ENCODE results near the gene LTO1. TPM values are rescaled to one million over a fixed set of nuclear protein-coding genes. Genes with fewer than 3 reads are reported as not detected.

LTO1 gene
- total RNA-seq, 1 donor from 2014 or later = 52.5 TPM

- Mint-ChIP-seq H3K4me3 (no peak overlapping the region), H3K27ac (no peak overlapping the region), H3K27me3 (no peaks in the 10 kb centered on the region), H3K4me1 (no peaks in the 10 kb centered on the region), H3K9me3 (no peaks in the 10 kb centered on the region), H3K36me3 (ENCODE audit: low read depth) (peaks cover 11% of the 10 kb centered on the region)
- CTCF ChIA-PET = no interaction called here
- POLR2A ChIA-PET = no interaction called here
- TF ChIP-seq, protein P1, sequence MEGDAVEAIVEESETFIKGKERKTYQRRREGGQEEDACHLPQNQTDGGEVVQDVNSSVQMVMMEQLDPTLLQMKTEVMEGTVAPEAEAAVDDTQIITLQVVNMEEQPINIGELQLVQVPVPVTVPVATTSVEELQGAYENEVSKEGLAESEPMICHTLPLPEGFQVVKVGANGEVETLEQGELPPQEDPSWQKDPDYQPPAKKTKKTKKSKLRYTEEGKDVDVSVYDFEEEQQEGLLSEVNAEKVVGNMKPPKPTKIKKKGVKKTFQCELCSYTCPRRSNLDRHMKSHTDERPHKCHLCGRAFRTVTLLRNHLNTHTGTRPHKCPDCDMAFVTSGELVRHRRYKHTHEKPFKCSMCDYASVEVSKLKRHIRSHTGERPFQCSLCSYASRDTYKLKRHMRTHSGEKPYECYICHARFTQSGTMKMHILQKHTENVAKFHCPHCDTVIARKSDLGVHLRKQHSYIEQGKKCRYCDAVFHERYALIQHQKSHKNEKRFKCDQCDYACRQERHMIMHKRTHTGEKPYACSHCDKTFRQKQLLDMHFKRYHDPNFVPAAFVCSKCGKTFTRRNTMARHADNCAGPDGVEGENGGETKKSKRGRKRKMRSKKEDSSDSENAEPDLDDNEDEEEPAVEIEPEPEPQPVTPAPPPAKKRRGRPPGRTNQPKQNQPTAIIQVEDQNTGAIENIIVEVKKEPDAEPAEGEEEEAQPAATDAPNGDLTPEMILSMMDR (IDR thresholded peaks at IDR 0.05) = no peak
- no peak for ATAC-seq (ENCODE audit: low read depth)
- no peak for DNase-seq
- intact Hi-C loops (cut with micrococcal nuclease) = no loop called here
Observed at GRCh38 chr11:69657456-69657910, 17.7 kb downstream of the LTO1 start.

DNA sequence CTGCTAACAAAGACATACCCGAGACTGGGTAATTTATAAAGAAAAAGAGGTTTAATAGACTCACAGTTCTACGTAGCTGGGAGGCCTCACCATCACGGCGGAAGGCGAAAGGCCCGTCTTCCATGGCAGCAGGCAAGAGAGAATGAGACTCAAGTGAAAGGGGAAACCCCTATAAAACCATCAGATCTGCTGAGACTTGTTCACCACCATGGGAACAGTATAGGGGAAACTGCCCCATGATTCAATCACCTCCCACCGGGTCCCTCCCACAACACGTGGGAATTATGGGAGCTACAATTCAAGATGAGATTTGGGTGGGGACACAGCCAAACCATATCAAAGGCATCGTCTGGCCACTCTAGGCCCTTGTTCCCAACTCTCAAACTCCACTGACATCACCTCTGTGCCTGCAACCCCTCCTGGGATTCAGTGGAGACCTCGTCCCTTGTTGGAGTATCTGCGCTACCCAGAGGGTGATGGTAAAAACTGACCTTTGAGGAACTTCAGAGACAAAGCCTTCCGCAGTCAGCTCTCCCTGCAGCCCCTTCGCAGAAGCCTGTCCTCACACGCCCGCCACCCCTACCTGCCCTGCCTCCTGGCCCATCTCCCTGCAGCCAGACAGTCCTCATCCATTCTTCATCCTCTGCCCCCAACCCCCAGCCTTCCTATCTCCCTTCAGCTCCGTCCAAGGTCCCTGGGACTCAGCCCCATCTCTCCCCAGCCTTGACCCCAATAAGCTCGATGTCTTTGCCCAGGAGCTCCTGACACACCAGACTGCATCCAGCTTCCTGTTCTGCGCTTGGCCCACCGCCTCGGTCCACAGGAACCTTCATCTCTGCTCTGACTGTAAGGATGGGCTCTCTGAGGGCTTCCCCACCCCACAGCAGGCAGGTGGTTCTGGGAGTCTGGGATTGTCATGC, 18.4 kb downstream of the LTO1 start:
- H3K27ac Mint-ChIP-seq = no peak overlapping the region
- ATAC-seq (ENCODE audit: low read depth) = no peak
- ChIA-PET CTCF (interaction anchor here (0.7 kb wide), 1 partner anchor 265 kb away, joined by 3 read pairs; no protein-coding TSS in a partner anchor), POLR2A (no interaction called here)
- DNase-seq = no peak
- H3K4me1 Mint-ChIP-seq = no peaks in the 10 kb centered on the region
- peaks cover 15% of the 10 kb centered on the region for H3K36me3 Mint-ChIP-seq (ENCODE audit: low read depth)
- H3K9me3 Mint-ChIP-seq = no peaks in the 10 kb centered on the region
- no peak overlapping the region for H3K4me3 Mint-ChIP-seq
- TF ChIP-seq, protein P1 (IDR thresholded peaks at IDR 0.05) = no peak
- intact Hi-C loops (cut with micrococcal nuclease) = no loop called here
- no peaks in the 10 kb centered on the region for H3K27me3 Mint-ChIP-seq

DNA sequence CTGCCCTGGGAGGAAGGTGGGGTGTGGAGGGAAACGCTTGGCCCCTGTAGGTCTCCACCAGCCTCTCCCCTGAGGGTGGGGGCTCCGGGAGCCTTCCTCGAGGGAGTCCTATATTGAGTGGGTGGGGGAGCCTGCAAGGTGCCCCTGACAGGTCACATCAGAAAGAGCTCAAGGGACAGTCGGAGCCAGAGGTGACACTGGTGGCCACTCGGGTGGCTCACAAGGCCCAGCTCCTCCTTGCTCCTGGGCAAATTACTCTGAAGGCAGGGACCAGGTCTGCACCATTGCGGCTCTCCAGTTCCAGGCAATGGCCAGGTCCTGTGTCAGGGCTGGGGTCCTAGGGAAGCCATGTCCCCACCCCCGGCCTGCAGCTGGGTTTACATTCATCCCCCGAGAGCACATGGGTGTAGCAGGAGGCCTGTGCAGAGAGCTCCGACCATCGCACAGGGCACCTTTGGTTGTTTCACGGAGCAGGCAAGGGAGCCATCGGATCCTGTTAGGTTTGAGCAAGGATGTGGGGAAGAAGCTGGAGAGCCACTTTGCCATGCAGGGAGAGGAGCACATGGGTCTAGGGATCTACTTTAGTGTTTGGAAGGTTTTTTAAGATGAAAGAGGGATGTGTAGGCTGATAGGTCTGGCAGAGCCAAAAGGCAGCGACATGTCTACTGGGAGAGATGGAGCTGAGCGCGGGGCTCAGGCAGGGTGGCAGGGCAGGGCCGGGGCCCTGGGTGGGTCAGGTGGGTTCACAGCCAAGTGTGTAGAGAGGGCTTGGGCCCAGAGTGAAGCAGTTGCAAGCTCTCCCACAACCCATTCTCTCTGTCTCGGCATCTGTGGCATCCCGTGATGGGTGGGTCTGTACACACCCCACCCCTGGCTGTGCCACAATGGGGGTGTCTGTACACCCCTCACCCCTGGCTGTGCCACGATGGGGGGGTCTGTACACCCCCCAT, 19.4 kb downstream of the LTO1 start:
- no peak for ATAC-seq (ENCODE audit: low read depth)
- Mint-ChIP-seq H3K36me3 (ENCODE audit: low read depth) (peaks cover 21% of the 10 kb centered on the region), H3K4me3 (no peak overlapping the region), H3K27me3 (no peaks in the 10 kb centered on the region), H3K27ac (no peak overlapping the region), H3K9me3 (no peaks in the 10 kb centered on the region), H3K4me1 (no peaks in the 10 kb centered on the region)
- intact Hi-C loops (cut with micrococcal nuclease) = no loop called here
- TF ChIP-seq, protein P1 (IDR thresholded peaks at IDR 0.05) = no peak
- DNase-seq = no peak
- ChIA-PET POLR2A (no interaction called here), CTCF (interaction anchor here (0.7 kb wide), 1 partner anchor 264 kb away, joined by 3 read pairs; no protein-coding TSS in a partner anchor)

DNA sequence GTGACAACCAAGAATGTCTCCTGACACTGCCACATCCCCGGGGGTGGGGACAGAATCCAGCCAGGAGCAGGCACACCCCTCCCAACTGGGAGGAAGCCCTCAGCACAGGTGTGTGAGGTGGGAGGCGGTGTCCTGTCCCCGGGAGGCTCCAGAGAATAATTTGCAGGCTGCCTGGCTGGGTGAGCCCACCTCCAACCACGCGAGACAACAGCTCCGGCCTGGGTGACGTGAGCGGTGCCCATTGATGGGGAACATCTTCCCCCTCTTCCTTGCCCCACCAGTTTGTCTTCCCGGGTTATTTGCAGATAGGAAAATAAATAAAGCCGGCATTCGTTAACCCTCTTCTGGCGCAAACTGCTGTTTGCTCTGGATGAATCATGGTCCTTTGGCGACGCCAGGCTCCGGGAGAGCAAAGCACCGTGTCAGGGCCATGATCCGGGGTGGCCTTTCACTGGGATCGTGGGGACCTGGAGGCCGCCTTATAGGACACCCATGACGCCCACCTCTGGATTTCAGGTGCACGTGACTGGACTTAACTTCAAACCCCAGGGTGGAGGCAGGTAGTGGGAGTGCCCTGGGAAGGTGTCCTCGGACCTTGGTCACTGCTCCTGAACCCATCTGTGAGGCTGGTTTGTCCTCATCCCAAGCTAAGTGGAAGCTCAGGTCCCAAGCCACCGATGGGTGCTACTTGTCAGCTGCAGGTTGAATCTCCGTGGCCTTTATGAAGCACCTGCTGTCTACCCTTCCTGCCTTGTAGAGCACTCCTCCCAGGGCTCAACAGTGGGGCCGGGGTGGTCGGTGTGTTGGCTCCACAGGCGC, 20.3 kb downstream of the LTO1 start:
- TF ChIP-seq, protein P1 (IDR thresholded peaks at IDR 0.05) = no peak
- no peaks in the 10 kb centered on the region for H3K4me1 Mint-ChIP-seq
- no peaks in the 10 kb centered on the region for H3K27me3 Mint-ChIP-seq
- intact Hi-C loops (cut with micrococcal nuclease) = no loop called here
- H3K36me3 Mint-ChIP-seq (ENCODE audit: low read depth) = peaks cover 19% of the 10 kb centered on the region
- H3K27ac Mint-ChIP-seq = no peak overlapping the region
- no peaks in the 10 kb centered on the region for H3K9me3 Mint-ChIP-seq
- ATAC-seq (ENCODE audit: low read depth) (no peak), DNase-seq (no peak)
- H3K4me3 Mint-ChIP-seq = no peak overlapping the region
- ChIA-PET POLR2A (no interaction called here), CTCF (no interaction called here)
